ENCODE measurements around the gene JAK3. TPM values are rescaled to one million over a fixed set of nuclear protein-coding genes. Genes with fewer than 3 reads are reported as not detected.
"Not testable (repeated sequence)": the region's sequence is repeated elsewhere in the genome, so short reads cannot be mapped to it uniquely, and the experiment has no call there.

The JAK3 gene
- total and polyA plus RNA-seq, 4 donors, result 2.3 to 33.3 (median 9.0) TPM

DNA sequence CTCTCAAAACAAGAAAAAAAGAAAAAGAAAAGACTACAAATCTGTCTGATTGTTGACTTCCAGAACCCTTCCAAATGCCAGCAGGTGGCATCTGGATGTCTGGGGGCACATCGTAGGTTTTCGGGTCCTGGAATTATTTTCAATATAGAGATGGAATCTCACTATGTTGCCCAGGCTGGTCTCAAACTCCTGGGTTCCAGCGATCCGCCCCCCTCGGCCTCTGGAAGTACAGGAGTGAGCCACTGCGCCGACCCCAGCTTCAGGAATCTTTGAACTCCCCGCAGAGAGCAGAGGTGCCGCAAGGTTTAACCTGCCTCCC lies 53.4 kb downstream of the JAK3 start:
- WGBS, 2 donors, result 46 to 53% methylated on average over 9 of the region's 9 CpGs
- intact Hi-C loops (cut with DNase I), result no loop called here
- H3K27ac ChIP-seq (ENCODE audit: low read depth in 1 of 2, low read length in 2 of 2), result no peak overlapping the region

DNA sequence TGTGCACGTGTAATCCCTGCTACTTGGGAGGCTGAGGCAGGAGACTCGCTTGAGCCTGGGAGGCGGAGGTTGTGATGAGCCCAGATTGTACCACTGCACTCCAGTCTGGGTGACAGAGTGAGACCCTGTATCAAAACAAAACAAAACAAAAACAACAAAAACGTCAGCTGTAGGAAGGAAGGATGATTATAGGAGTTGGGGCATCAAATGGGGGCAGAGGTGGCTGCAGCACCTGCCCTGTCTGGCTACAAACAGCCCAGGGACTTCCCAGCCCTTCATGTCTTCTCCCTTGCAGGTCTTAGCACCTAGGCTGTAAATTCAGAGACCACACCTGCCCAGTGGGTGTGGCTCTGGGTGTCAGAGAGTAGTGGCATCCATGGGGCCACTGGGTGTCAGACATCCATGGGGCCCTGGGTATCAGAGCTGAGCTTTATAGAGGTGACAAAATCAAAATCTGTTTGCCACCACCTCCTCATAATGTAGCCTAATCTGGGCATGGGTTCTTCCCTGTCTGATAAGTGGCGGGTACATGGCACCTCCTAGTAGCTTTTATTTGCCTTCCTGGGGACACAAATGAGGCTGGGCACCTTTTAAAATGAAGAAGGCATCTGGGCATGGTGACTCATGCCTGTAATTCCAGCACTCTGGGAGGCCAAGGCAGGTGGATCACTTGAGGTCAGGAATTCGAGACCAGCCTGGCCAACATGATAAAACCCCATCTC lies 57.6 kb downstream of the JAK3 start:
- WGBS, 2 donors, result 63 to 64% methylated on average over 6 of the region's 6 CpGs
- Histone ChIP-seq H3K4me3 (ENCODE audit: low read length in 2 of 2) (no peak overlapping the region), H3K4me1 (ENCODE audit: control insufficient read depth in 1 of 2, insufficient read depth in 2 of 2, low read length in 2 of 2) (no peaks in the 10 kb centered on the region), H3K27me3 (ENCODE audit: control insufficient read depth in 1 of 2, insufficient read depth in 2 of 2, low read length in 1 of 2) (no peaks in the 10 kb centered on the region), H3K9me3 (ENCODE audit: control insufficient read depth, low read length) (peaks cover 2% of the 10 kb centered on the region), H3K36me3 (ENCODE audit: control insufficient read depth in 1 of 2, insufficient read depth in 2 of 2, low read length in 1 of 2) (no peaks in the 10 kb centered on the region), H3K27ac (ENCODE audit: low read depth in 1 of 2, low read length in 2 of 2) (no peak overlapping the region)
- DNase-seq, result no peak
- ATAC-seq (ENCODE audit: low FRiP score), result no peak
- intact Hi-C loops (cut with DNase I), result no loop called here

More for the DNA sequence above, 53.4 kb downstream of the JAK3 start:
- ATAC-seq (ENCODE audit: low FRiP score), result no peak
- Histone ChIP-seq H3K27me3 (ENCODE audit: control insufficient read depth in 1 of 2, insufficient read depth in 2 of 2, low read length in 1 of 2) (no peaks in the 10 kb centered on the region), H3K9me3 (ENCODE audit: control insufficient read depth, low read length) (no peaks in the 10 kb centered on the region), H3K4me1 (ENCODE audit: control insufficient read depth in 1 of 2, insufficient read depth in 2 of 2, low read length in 2 of 2) (no peaks in the 10 kb centered on the region), H3K36me3 (ENCODE audit: control insufficient read depth in 1 of 2, insufficient read depth in 2 of 2, low read length in 1 of 2) (no peaks in the 10 kb centered on the region), H3K4me3 (ENCODE audit: low read length in 2 of 2) (no peak overlapping the region)
- no peak for DNase-seq

DNA sequence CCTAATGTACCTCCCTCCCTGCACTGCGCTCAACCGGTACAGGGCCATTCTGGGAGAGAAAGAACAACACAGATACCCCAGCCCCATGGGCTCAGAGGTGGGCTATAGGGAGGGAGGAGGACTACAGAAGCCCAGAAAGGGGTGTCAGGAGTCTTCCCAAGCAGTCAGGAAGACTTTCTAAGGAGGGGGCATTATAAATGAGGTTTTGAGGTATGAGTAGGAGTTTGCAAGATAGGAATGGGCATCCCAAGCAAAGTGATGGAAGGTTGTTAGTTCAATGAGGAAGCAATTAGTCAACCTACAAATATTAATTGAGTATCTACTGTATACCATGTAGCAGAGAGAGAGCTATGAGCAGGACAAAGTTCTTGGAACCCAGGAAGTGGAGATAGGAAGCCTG lies 59.1 kb downstream of the JAK3 start:
- no peak overlapping the region for H3K27ac ChIP-seq (ENCODE audit: low read depth in 1 of 2, low read length in 2 of 2)
- H3K4me1 ChIP-seq (ENCODE audit: control insufficient read depth in 1 of 2, insufficient read depth in 2 of 2, low read length in 2 of 2), result no peaks in the 10 kb centered on the region
- H3K9me3 ChIP-seq (ENCODE audit: control insufficient read depth, low read length), result peaks cover 2% of the 10 kb centered on the region
- intact Hi-C loops (cut with DNase I), result no loop called here
- no peaks in the 10 kb centered on the region for H3K36me3 ChIP-seq (ENCODE audit: control insufficient read depth in 1 of 2, insufficient read depth in 2 of 2, low read length in 1 of 2)
- ATAC-seq (ENCODE audit: low FRiP score) (no peak), DNase-seq (no peak)
- H3K27me3 ChIP-seq (ENCODE audit: control insufficient read depth in 1 of 2, insufficient read depth in 2 of 2, low read length in 1 of 2), result no peaks in the 10 kb centered on the region
- H3K4me3 ChIP-seq (ENCODE audit: low read length in 2 of 2), result no peak overlapping the region
- 96% methylated on average over 2 of the region's 2 CpGs for WGBS, 2 donors

GRCh38 chr19:17787274-17787913 lies 60.4 kb downstream of the JAK3 start:
- DNase-seq (no peak), ATAC-seq (ENCODE audit: low FRiP score) (no peak)
- intact Hi-C loops (cut with DNase I), result no loop called here
- peaks cover 2% of the 10 kb centered on the region for H3K9me3 ChIP-seq (ENCODE audit: control insufficient read depth, low read length)
- H3K27ac ChIP-seq (ENCODE audit: low read depth in 1 of 2, low read length in 2 of 2), result no peak overlapping the region
- H3K36me3 ChIP-seq (ENCODE audit: control insufficient read depth in 1 of 2, insufficient read depth in 2 of 2, low read length in 1 of 2), result no peaks in the 10 kb centered on the region
- 90 to 92% methylated on average over 14 of the region's 14 CpGs for WGBS, 2 donors
- no peaks in the 10 kb centered on the region for H3K27me3 ChIP-seq (ENCODE audit: control insufficient read depth in 1 of 2, insufficient read depth in 2 of 2, low read length in 1 of 2)
- H3K4me1 ChIP-seq (ENCODE audit: control insufficient read depth in 1 of 2, insufficient read depth in 2 of 2, low read length in 2 of 2), result no peaks in the 10 kb centered on the region
- H3K4me3 ChIP-seq (ENCODE audit: low read length in 2 of 2), result no peak overlapping the region

DNA sequence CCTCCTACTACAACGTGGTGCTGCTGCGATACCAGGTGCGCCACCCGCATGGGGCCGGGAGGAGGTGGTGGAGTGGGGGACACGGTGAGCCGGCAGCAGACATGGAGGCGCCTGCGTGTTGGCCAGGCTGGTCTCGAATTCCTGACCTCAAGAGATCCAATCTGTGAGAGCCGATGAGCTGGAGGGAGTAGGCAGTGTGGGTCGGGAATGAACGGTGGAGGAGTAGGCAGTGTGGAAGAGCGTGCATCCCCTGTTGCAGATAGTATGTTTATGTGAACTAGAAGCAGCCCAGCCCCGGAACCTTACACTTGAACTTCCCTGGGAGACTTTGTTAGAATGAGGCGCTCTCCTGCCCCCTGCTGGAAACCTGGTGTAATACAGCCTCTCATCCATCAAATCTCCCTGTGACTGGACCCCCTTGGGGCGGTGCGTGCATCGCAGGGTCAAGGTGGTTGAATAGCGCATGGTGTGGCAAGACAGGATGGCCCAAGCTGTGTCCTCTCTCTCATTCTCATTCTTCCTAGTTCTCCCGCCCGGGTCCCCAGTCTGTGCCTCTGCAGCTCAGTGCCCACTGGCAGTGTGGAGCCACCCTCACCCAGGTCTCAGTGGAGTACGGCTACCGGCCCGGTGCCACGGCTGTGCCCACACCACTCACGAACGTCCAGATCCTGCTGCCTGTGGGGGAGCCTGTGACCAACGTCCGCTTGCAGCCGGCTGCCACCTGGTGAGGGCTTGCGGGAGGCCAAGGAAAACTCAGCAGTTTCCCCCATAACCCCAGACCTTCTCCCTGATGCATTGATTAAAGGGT lies 63.4 kb downstream of the JAK3 start:
- WGBS, 2 donors, result 35 to 40% methylated on average over 32 of the region's 32 CpGs
- Histone ChIP-seq H3K4me3 (ENCODE audit: low read length in 2 of 2) (no peak overlapping the region), H3K27me3 (ENCODE audit: control insufficient read depth in 1 of 2, insufficient read depth in 2 of 2, low read length in 1 of 2) (no peaks in the 10 kb centered on the region), H3K27ac (ENCODE audit: low read depth in 1 of 2, low read length in 2 of 2) (no peak overlapping the region), H3K4me1 (ENCODE audit: control insufficient read depth in 1 of 2, insufficient read depth in 2 of 2, low read length in 2 of 2) (no peaks in the 10 kb centered on the region), H3K9me3 (ENCODE audit: control insufficient read depth, low read length) (peaks cover 2% of the 10 kb centered on the region), H3K36me3 (ENCODE audit: control insufficient read depth in 1 of 2, insufficient read depth in 2 of 2, low read length in 1 of 2) (no peaks in the 10 kb centered on the region)
- intact Hi-C loops (cut with DNase I), result no loop called here
- ATAC-seq (ENCODE audit: low FRiP score), result peak; percentile 53
- DNase-seq, result peak; percentile 78 to 85

- H3K27me3 ChIP-seq (ENCODE audit: control insufficient read depth in 1 of 2, insufficient read depth in 2 of 2, low read length in 1 of 2); H3K36me3 ChIP-seq (ENCODE audit: control insufficient read depth in 1 of 2, insufficient read depth in 2 of 2, low read length in 1 of 2); H3K9me3 ChIP-seq (ENCODE audit: control insufficient read depth, low read length); H3K4me1 ChIP-seq (ENCODE audit: control insufficient read depth in 1 of 2, insufficient read depth in 2 of 2, low read length in 2 of 2); DNase-seq; H3K4me3 ChIP-seq (ENCODE audit: low read length in 2 of 2); intact Hi-C loops (cut with DNase I); H3K27ac ChIP-seq (ENCODE audit: low read depth in 1 of 2, low read length in 2 of 2); ATAC-seq (ENCODE audit: low FRiP score): not testable (repeated sequence)
- WGBS, 2 donors, result 71 to 72% methylated on average over 5 of the region's 5 CpGs
Measured at GRCh38 chr19:17783721-17784120, 64.1 kb downstream of the JAK3 start.

- H3K27me3 ChIP-seq (ENCODE audit: control insufficient read depth in 1 of 2, insufficient read depth in 2 of 2, low read length in 1 of 2), result no peaks in the 10 kb centered on the region
- no peaks in the 10 kb centered on the region for H3K4me1 ChIP-seq (ENCODE audit: control insufficient read depth in 1 of 2, insufficient read depth in 2 of 2, low read length in 2 of 2)
- H3K27ac ChIP-seq (ENCODE audit: low read depth in 1 of 2, low read length in 2 of 2), result no peak overlapping the region
- DNase-seq (no peak), ATAC-seq (ENCODE audit: low FRiP score) (no peak)
- no peaks in the 10 kb centered on the region for H3K9me3 ChIP-seq (ENCODE audit: control insufficient read depth, low read length)
- intact Hi-C loops (cut with DNase I), result no loop called here
- 79 to 91% methylated on average over 2 of the region's 2 CpGs for WGBS, 2 donors
- H3K36me3 ChIP-seq (ENCODE audit: control insufficient read depth in 1 of 2, insufficient read depth in 2 of 2, low read length in 1 of 2), result no peaks in the 10 kb centered on the region
- no peak overlapping the region for H3K4me3 ChIP-seq (ENCODE audit: low read length in 2 of 2)
Measured at GRCh38 chr19:17780781-17781180, 67.0 kb downstream of the JAK3 start.

GRCh38 chr19:17778968-17779929 lies 68.5 kb downstream of the JAK3 start:
- H3K9me3 ChIP-seq (ENCODE audit: control insufficient read depth, low read length), result no peaks in the 10 kb centered on the region
- intact Hi-C loops (cut with DNase I), result loop anchor here in 1 of 2 donors (5.0 kb wide), 1 partner anchor 77 kb away; no protein-coding TSS in a partner anchor
- 12 to 14% methylated on average over 23 to 25 of the region's 25 CpGs for whole genome bisulfite sequencing, 2 donors
- no peaks in the 10 kb centered on the region for H3K4me1 ChIP-seq (ENCODE audit: control insufficient read depth in 1 of 2, insufficient read depth in 2 of 2, low read length in 2 of 2)
- no peak for ATAC-seq (ENCODE audit: low FRiP score)
- no peaks in the 10 kb centered on the region for H3K27me3 ChIP-seq (ENCODE audit: control insufficient read depth in 1 of 2, insufficient read depth in 2 of 2, low read length in 1 of 2)
- H3K27ac ChIP-seq (ENCODE audit: low read depth in 1 of 2, low read length in 2 of 2), result no peak overlapping the region
- no peaks in the 10 kb centered on the region for H3K36me3 ChIP-seq (ENCODE audit: control insufficient read depth in 1 of 2, insufficient read depth in 2 of 2, low read length in 1 of 2)
- peak in 1 of 2 donors; percentile 80 for DNase-seq
- no peak overlapping the region for H3K4me3 ChIP-seq (ENCODE audit: low read length in 2 of 2)

Measured in aorta (tissue), 5 donors.